Fibroblast of lung (primary cell): Measurements from ENCODE around the gene SLC6A11. TPM values are rescaled to one million over a fixed set of nuclear protein-coding genes. Genes with fewer than 3 reads are reported as not detected.
A peak's percentile ranks its signal among the peaks of the same experiment; 100 is the strongest.

Experiments used
- DNase-seq, 2 donors: peaks; one replicate each; pipeline versions ENCODE4 v3.0.0 to v3.0.0-alpha.2; 2010; ENCODE audit warnings: low read depth in 2 of 2
- H2AFZ ChIP-seq: 2 replicates; pipeline ENCODE4 v1.5.1; 2012; ENCODE audit warnings: low read length, control low read depth, inconsistent platforms
- H3K27ac ChIP-seq: 2 replicates; pipeline ENCODE4 v1.5.1; 2011; ENCODE audit warnings: low read length, control low read depth; ENCODE audit not compliant: insufficient read depth
- H3K27me3 ChIP-seq: 2 replicates; pipeline ENCODE4 v1.5.1; 2011; ENCODE audit warnings: mild to moderate bottlenecking, low read length; ENCODE audit not compliant: control insufficient read depth, insufficient read depth
- H3K36me3 ChIP-seq: 2 replicates; pipeline ENCODE4 v1.5.1; 2011; ENCODE audit warnings: low read length; ENCODE audit not compliant: control insufficient read depth, insufficient read depth
- H3K4me1 ChIP-seq: 2 replicates; pipeline ENCODE4 v1.5.1; 2011; ENCODE audit warnings: low read length; ENCODE audit not compliant: control insufficient read depth, insufficient read depth; ENCODE audit errors: extremely low read depth
- H3K4me2 ChIP-seq: 2 replicates; pipeline ENCODE4 v1.5.1; 2011; ENCODE audit warnings: low read length, control low read depth; ENCODE audit not compliant: insufficient read depth; ENCODE audit errors: extremely low read depth
- H3K4me3 ChIP-seq, 4 experiments: fragments of 200-600 bp in 1 of 4; sonication (generic) in 1 of 4; replicated peaks in 1 of 4; 2 replicates each; pipeline ENCODE4 v1.5.1; 2011 to 2016; ENCODE audit warnings: low read length in 4 of 4, low read depth in 3 of 4, mild to moderate bottlenecking in 3 of 4, control low read depth in 2 of 4, inconsistent platforms in 1 of 4, mixed read lengths in 1 of 4; ENCODE audit not compliant: insufficient read depth in 1 of 4; ENCODE audit errors: control extremely low read depth in 1 of 4
- H3K79me2 ChIP-seq: 2 replicates; pipeline ENCODE4 v1.5.1; 2012; ENCODE audit warnings: mild to moderate bottlenecking, low read length, inconsistent platforms; ENCODE audit not compliant: control insufficient read depth, insufficient read depth
- H3K9ac ChIP-seq: 2 replicates; pipeline ENCODE4 v1.5.1; 2011; ENCODE audit warnings: mild to moderate bottlenecking, low read length, control low read depth; ENCODE audit not compliant: insufficient read depth
- H3K9me3 ChIP-seq: 2 replicates; pipeline ENCODE4 v1.5.1; 2012; ENCODE audit warnings: low read depth, low read length; ENCODE audit not compliant: control insufficient read depth, insufficient read depth
- H4K20me1 ChIP-seq: 2 replicates; pipeline ENCODE4 v1.5.1; 2011; ENCODE audit warnings: low read length; ENCODE audit not compliant: control insufficient read depth, insufficient read depth; ENCODE audit errors: extremely low read depth
- CTCF ChIP-seq, 2 donors: IDR thresholded peaks in 1 of 2; conservative IDR thresholded peaks in 1 of 2; 1 replicate in 1 of 2; 2 replicates in 1 of 2; pipeline ENCODE4 v1.5.1; 2011 to 2012; ENCODE audit warnings: low read length in 2 of 2, control low read depth in 1 of 2, inconsistent platforms in 1 of 2, low read depth in 1 of 2, mild to moderate bottlenecking in 1 of 2
- EZH2 ChIP-seq: IDR thresholded peaks from 2 replicates; pipeline ENCODE4 v1.5.1; 2012; ENCODE audit warnings: low read length, control low read depth, mild to moderate bottlenecking; ENCODE audit errors: missing control alignments
- polyA plus RNA-seq, 2 donors: library from polyadenylated mRNA; depleted of rRNA in 1 of 2; stranded (reverse) in 1 of 2; unstranded in 1 of 2; fragments of >200 nt; gene quantifications; 2 replicates each; pipeline ENCODE4 v1.2.1, GENCODE V29; 2011 to 2012; ENCODE audit warnings: missing spikeins in 1 of 2
- total RNA-seq: library from RNA; depleted of rRNA; stranded (reverse); fragments of >200 nt; gene quantifications from 2 replicates; pipeline ENCODE4 v1.2.1, GENCODE V29; 2014

The SLC6A11 gene
- total and polyA plus RNA-seq, 2 donors (not counting 1 experiment from before 2014, with no cell fraction given) = 0.05 TPM; not detected in 1

- peak; percentile 15 to 77 for DNase-seq
- Histone ChIP-seq H2AFZ (no peak overlapping the region), H3K4me3 (no peak overlapping the region), H3K9me3 (no peaks in the 10 kb centered on the region), H3K9ac (no peak overlapping the region), H3K27me3 (no peaks in the 10 kb centered on the region), H3K4me1 (no peaks in the 10 kb centered on the region), H3K79me2 (no peaks in the 10 kb centered on the region), H4K20me1 (no peaks in the 10 kb centered on the region), H3K4me2 (no peak overlapping the region), H3K36me3 (no peaks in the 10 kb centered on the region), H3K27ac (no peak overlapping the region)
- no peak for TF ChIP-seq EZH2
- no peak for TF ChIP-seq CTCF (conservative IDR thresholded peaks at IDR 0.05 in 1 of 2, IDR thresholded peaks at IDR 0.05 in 1 of 2; ENCODE audit: low read depth in 1 of 2, low read length in 2 of 2)
Observed at GRCh38 chr3:10933805-10934481, 117.9 kb downstream of the SLC6A11 start.

GRCh38 chr3:10935028-10935427 is 119.0 kb downstream of the SLC6A11 start:
- Histone ChIP-seq H3K4me3 (no peak overlapping the region), H4K20me1 (no peaks in the 10 kb centered on the region), H3K4me2 (no peak overlapping the region), H3K27ac (no peak overlapping the region), H3K27me3 (no peaks in the 10 kb centered on the region), H3K4me1 (no peaks in the 10 kb centered on the region), H3K36me3 (no peaks in the 10 kb centered on the region), H2AFZ (no peak overlapping the region), H3K9me3 (no peaks in the 10 kb centered on the region), H3K79me2 (no peaks in the 10 kb centered on the region), H3K9ac (no peak overlapping the region)
- no peak for DNase-seq
- no peak for TF ChIP-seq CTCF (conservative IDR thresholded peaks at IDR 0.05 in 1 of 2, IDR thresholded peaks at IDR 0.05 in 1 of 2; ENCODE audit: low read depth in 1 of 2, low read length in 2 of 2)
- no peak for TF ChIP-seq EZH2

- H3K27me3 ChIP-seq = no peaks in the 10 kb centered on the region
- H2AFZ ChIP-seq = no peak overlapping the region
- DNase-seq = no peak
- no peaks in the 10 kb centered on the region for H4K20me1 ChIP-seq
- H3K27ac ChIP-seq = no peak overlapping the region
- H3K4me1 ChIP-seq = no peaks in the 10 kb centered on the region
- no peak overlapping the region for H3K4me2 ChIP-seq
- H3K4me3 ChIP-seq = no peak overlapping the region
- no peak overlapping the region for H3K9ac ChIP-seq
- TF ChIP-seq CTCF (conservative IDR thresholded peaks at IDR 0.05 in 1 of 2, IDR thresholded peaks at IDR 0.05 in 1 of 2; ENCODE audit: low read depth in 1 of 2, low read length in 2 of 2) (no peak), EZH2 (no peak)
- no peaks in the 10 kb centered on the region for H3K9me3 ChIP-seq
- H3K36me3 ChIP-seq = no peaks in the 10 kb centered on the region
- no peaks in the 10 kb centered on the region for H3K79me2 ChIP-seq
Observed at GRCh38 chr3:10935846-10936631, 120.0 kb downstream of the SLC6A11 start.
